GM12878 (cell line): Measurements from ENCODE around the gene SIN3B. TPM values are rescaled to one million over a fixed set of nuclear protein-coding genes. Genes with fewer than 3 reads are reported as not detected.
A peak's percentile ranks its signal among the peaks of the same experiment; 100 is the strongest.

Source experiments
- ATAC-seq: fragments of 200-7000 bp; cut with Tn5 transposase; 3 replicates; pipeline ENCODE4 v1.9.1; 2020; ENCODE audit warnings: mild to moderate bottlenecking, moderate library complexity
- BruUV-seq: library from RNA; stranded (reverse); fragments of 400-500 nt; replicated peaks from 2 replicates; lab custom pipeline; 2021; lab: Mats Ljungman, UMichigan
- CTCF ChIA-PET: fragments of 300-600 bp; sonication (Branson Sonifier 250); formaldehyde crosslinking; extraction: SDS; loops from one replicate; lab custom pipeline; 2021; ENCODE audit warnings: inconsistent platforms; lab: Yijun Ruan, JAX
- POLR2A ChIA-PET: fragments of 350-600 bp; formaldehyde crosslinking; extraction: SDS; loops from one replicate; lab custom pipeline; 2021; ENCODE audit warnings: inconsistent platforms; lab: Charles Lee
- RAD21 ChIA-PET: fragments of 300-600 bp; sonication (Branson Sonifier 250); formaldehyde crosslinking; loops from one replicate; lab custom pipeline; 2023; ENCODE audit warnings: antibody characterized with exemption; ENCODE audit not compliant: unreplicated experiment; lab: Charles Lee
- SMC1A ChIA-PET: fragments of 300-600 bp; sonication (Branson Sonifier 250); formaldehyde crosslinking; loops from one replicate; lab custom pipeline; 2023; ENCODE audit not compliant: unreplicated experiment, uncharacterized antibody; lab: Charles Lee
- DNase-seq: peaks from one replicate; pipeline ENCODE4 v3.0.0-alpha.2; 2011; ENCODE audit warnings: low read depth, low spot score
- FAIRE-seq: peaks from 3 replicates; lab custom pipeline; 2011; peaks lifted over from hg19 to GRCh38; lab: Jason Lieb, UNC
- H2AFZ ChIP-seq: 2 replicates; pipeline ENCODE4 v1.6.0; 2011; ENCODE audit warnings: low read depth, low read length, control low read depth; ENCODE audit not compliant: control insufficient read depth
- H3K27ac ChIP-seq: 2 replicates; pipeline ENCODE4 v1.5.1; 2011; ENCODE audit warnings: control low read depth; ENCODE audit not compliant: control insufficient read depth, insufficient read depth
- H3K27me3 ChIP-seq, 2 experiments: replicated peaks in 1 of 2; 2 replicates each; pipeline versions ENCODE4 v1.6.0 to v1.6.1; 2011; ENCODE audit warnings: low read length in 1 of 2; ENCODE audit not compliant: control insufficient read depth in 2 of 2, insufficient read depth in 2 of 2
- H3K36me3 ChIP-seq, 2 experiments: 2 replicates each; pipeline ENCODE4 v1.5.1; 2011; ENCODE audit warnings: low read length in 1 of 2; ENCODE audit not compliant: control insufficient read depth in 2 of 2, insufficient read depth in 2 of 2
- H3K4me1 ChIP-seq: 2 replicates; pipeline ENCODE4 v1.6.1; 2011; ENCODE audit warnings: mild to moderate bottlenecking, low read length, moderate library complexity, mixed read lengths; ENCODE audit not compliant: control insufficient read depth, insufficient read depth
- H3K4me2 ChIP-seq: 2 replicates; pipeline ENCODE4 v1.6.0; 2011; ENCODE audit warnings: control low read depth; ENCODE audit not compliant: control insufficient read depth, insufficient read depth
- H3K4me3 ChIP-seq: fragments of 200-600 bp; sonication (generic); 2 replicates; pipeline ENCODE4 v1.5.1; 2016
- H3K79me2 ChIP-seq: 2 replicates; pipeline ENCODE4 v1.6.0; 2011; ENCODE audit warnings: low read length; ENCODE audit not compliant: control insufficient read depth, insufficient read depth
- H3K9ac ChIP-seq: 2 replicates; pipeline ENCODE4 v1.8.0; 2011; ENCODE audit warnings: low read length, control low read depth, mixed read lengths; ENCODE audit not compliant: control insufficient read depth, insufficient read depth
- H3K9me3 ChIP-seq: replicated peaks from 3 replicates; pipeline ENCODE4 v1.5.1; 2011; ENCODE audit warnings: mild to moderate bottlenecking, low read length; ENCODE audit not compliant: control insufficient read depth, insufficient read depth
- H4K20me1 ChIP-seq: 2 replicates; pipeline ENCODE4 v1.6.0; 2011; ENCODE audit not compliant: control insufficient read depth, insufficient read depth
- CBFB ChIP-seq: IDR thresholded peaks from 2 replicates; pipeline ENCODE4 v1.6.1; 2016; ENCODE audit warnings: antibody characterized with exemption, low read depth
- CHD4 ChIP-seq: fragments of 200-600 bp; sonication (generic); IDR thresholded peaks from 2 replicates; pipeline ENCODE4 v1.6.1; 2016; ENCODE audit warnings: mild to moderate bottlenecking
- MTA3 ChIP-seq: IDR thresholded peaks from 2 replicates; pipeline ENCODE4 v1.6.1; 2012; ENCODE audit warnings: low read length, inconsistent platforms, borderline replicate concordance
- POLR2A ChIP-seq: IDR thresholded peaks from 2 replicates; pipeline ENCODE4 v1.6.1; 2011; ENCODE audit warnings: low read depth, mild to moderate bottlenecking, low read length
- POU2F2 ChIP-seq: IDR thresholded peaks from 3 replicates; pipeline ENCODE4 v1.6.1; 2011; ENCODE audit warnings: low read depth, mild to moderate bottlenecking, low read length, borderline replicate concordance
- ZNF384 ChIP-seq: IDR thresholded peaks from 2 replicates; pipeline ENCODE4 v1.6.1; 2012; ENCODE audit warnings: low read depth, mild to moderate bottlenecking, low read length, improper control_type of control experiment, borderline replicate concordance
- ZZZ3 ChIP-seq: IDR thresholded peaks from 2 replicates; pipeline ENCODE4 v1.6.1; 2011; ENCODE audit warnings: low read depth; ENCODE audit not compliant: control insufficient read depth, insufficient read length
- WGBS: methylation state at CpG from one replicate; pipeline ENCODE4 v1.1.6; 2016; ENCODE audit warnings: low lambda C conversion rate; ENCODE audit not compliant: insufficient replicate concordance, insufficient coverage; ENCODE audit errors: missing lambda C conversion rate; 5-methylcytosine and 5-hydroxymethylcytosine counted together
- in situ Hi-C: fragments of 300-500 bp; cut with MboI; formaldehyde crosslinking; loops from 9 replicates; pipeline ENCODE4 v1.14.3; 2018; ENCODE audit warnings: mixed read lengths
- intact Hi-C: fragments of 100-400 bp; cut with micrococcal nuclease; formaldehyde crosslinking; loops from one replicate; pipeline ENCODE4 v1.14.2; 2022; ENCODE audit not compliant: unreplicated experiment
- polyA plus RNA-seq, 11 experiments: library from polyadenylated mRNA; depleted of rRNA in 4 of 11; unstranded in 6 of 11; stranded (reverse) in 5 of 11; fragments of >200 nt; fragmentation: Nextera tagmentation in 4 of 11; fragmentation: Illumina TruSeq in 1 of 11; extraction: Ambion mirVana in 4 of 11; extraction: Trizol in 1 of 11; gene quantifications; 1 replicate in 1 of 11; 2 replicates in 10 of 11; pipeline versions ENCODE4 v1.2.1 to v1.2.3, GENCODE V29; 2011 to 2016; ENCODE audit warnings: inconsistent platforms in 2 of 11, missing spikeins in 2 of 11, low read depth in 1 of 11
- total RNA-seq, 4 experiments: library from RNA; depleted of rRNA in 3 of 4; stranded (reverse); fragments of >200 nt in 3 of 4; fragmentation: Illumina TruSeq in 1 of 4; extraction: Trizol in 1 of 4; gene quantifications; 2 replicates each; pipeline versions ENCODE4 v1.2.1 to v1.2.3, GENCODE V29; 2013 to 2021

SIN3B gene
- total and polyA plus RNA-seq, 10 of the 15 experiments (the other 5 are each of a cell fraction or from before 2014, with no cell fraction given): 0.68 to 34.5 (median 15.8) TPM

- DNase-seq (no peak), ATAC-seq (no peak), FAIRE-seq (no peak)
- Histone ChIP-seq H3K4me3 (no peak overlapping the region), H3K4me2 (no peak overlapping the region), H4K20me1 (no peaks in the 10 kb centered on the region), H3K27ac (no peak overlapping the region), H3K9me3 (no peaks in the 10 kb centered on the region), H3K4me1 (peaks cover 16% of the 10 kb centered on the region), H2AFZ (no peak overlapping the region), H3K27me3 (no peaks in the 10 kb centered on the region), H3K9ac (no peak overlapping the region), H3K79me2 (no peaks in the 10 kb centered on the region), H3K36me3 (peaks cover 0 to 2% of the 10 kb centered on the region in 2 experiments; a peak in 3 of 4 replicates)
- in situ Hi-C loops (no loop called here), intact Hi-C loops (no loop called here)
- TF ChIP-seq CBFB (no peak), POLR2A (peak; percentile 34; the same call in 1 of the 2 replicates), MTA3 (no peak), ZZZ3 (no peak)
- ChIA-PET CTCF (no interaction called here), RAD21 (no interaction called here), POLR2A (no interaction called here), SMC1A (no interaction called here)
- 96% methylated on average over 19 of the region's 20 CpGs for WGBS
- BruUV-seq: no TSS peak
These were observed 30.9 kb downstream of the SIN3B start for GRCh38 chr19:16860118-16860517.

DNA sequence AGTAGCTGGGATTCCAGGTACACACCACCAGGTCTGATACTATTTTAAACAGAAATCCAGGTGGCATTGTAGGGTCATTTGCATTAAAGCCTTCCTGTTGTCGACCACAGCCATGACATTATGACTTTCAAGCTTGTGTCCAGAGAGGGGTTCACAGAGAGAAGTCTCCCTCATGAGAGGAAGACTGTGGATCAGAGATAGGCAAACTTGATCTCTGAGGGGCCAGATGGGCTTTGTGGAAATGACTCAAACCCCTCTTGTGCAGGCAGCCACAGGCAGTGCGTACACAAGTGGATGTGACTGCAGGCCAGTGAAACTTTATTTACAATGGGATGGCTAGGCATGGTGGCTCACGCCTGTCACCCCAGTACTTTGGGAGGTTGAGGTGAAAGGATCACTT is 31.8 kb downstream of the SIN3B start:
- no peak for ATAC-seq
- RAD21 ChIA-PET: no interaction called here
- no peak for DNase-seq
- H3K9ac ChIP-seq: no peak overlapping the region
- SMC1A ChIA-PET: no interaction called here
- intact Hi-C loops (no loop called here), in situ Hi-C loops (no loop called here)
- TF ChIP-seq ZNF384: no peak
- no peak for TF ChIP-seq CHD4
- 0 out of 3 replicates have a peak, but pooled peaks have one; percentile 17 for TF ChIP-seq POU2F2
- POLR2A ChIA-PET: no interaction called here
- H3K4me3 ChIP-seq: no peak overlapping the region
- H2AFZ ChIP-seq: no peak overlapping the region
- WGBS: 59% methylated on average over 3 of the region's 3 CpGs
- no peaks in the 10 kb centered on the region for H4K20me1 ChIP-seq
- H3K36me3 ChIP-seq: peaks cover 3% of the 10 kb centered on the region in 2 experiments; a peak in 3 of 4 replicates
- peaks cover 16% of the 10 kb centered on the region for H3K4me1 ChIP-seq
- BruUV-seq: no TSS peak
- CTCF ChIA-PET: no interaction called here
- H3K27ac ChIP-seq: no peak overlapping the region
- H3K27me3 ChIP-seq: no peaks in the 10 kb centered on the region
- no peaks in the 10 kb centered on the region for H3K9me3 ChIP-seq
- no peak overlapping the region for H3K4me2 ChIP-seq
- no peaks in the 10 kb centered on the region for H3K79me2 ChIP-seq
- no peak for FAIRE-seq
